Superior temporal gyrus (tissue), 1 donor: Measurements from ENCODE around the gene AGBL1.

Experiments used
- DNase-seq: peaks from one replicate; pipeline ENCODE4 v3.0.0-alpha.2; 2016; ENCODE audit errors: extremely low spot score

The AGBL1 gene

GRCh38 chr15:86163816-86164215 lies 84.1 kb downstream of the AGBL1 start:
- no peak for DNase-seq

GRCh38 chr15:86164232-86164898 lies 84.7 kb downstream of the AGBL1 start:
- DNase-seq: no peak

GRCh38 chr15:86165265-86166211 lies 85.9 kb downstream of the AGBL1 start:
- DNase-seq: no peak

GRCh38 chr15:86167841-86168240 lies 88.2 kb downstream of the AGBL1 start:
- no peak for DNase-seq

- no peak for DNase-seq
Measured at GRCh38 chr15:86178845-86179244, 99.2 kb downstream of the AGBL1 start.

GRCh38 chr15:86183596-86184491 lies 104.2 kb downstream of the AGBL1 start:
- peak; percentile 62 for DNase-seq

GRCh38 chr15:86193716-86194380 lies 114.2 kb downstream of the AGBL1 start:
- DNase-seq: no peak

- no peak for DNase-seq
Measured at GRCh38 chr15:86197770-86198169, 118.1 kb downstream of the AGBL1 start.

- no peak for DNase-seq
Measured at GRCh38 chr15:86199467-86200145, 119.9 kb downstream of the AGBL1 start.

GRCh38 chr15:86201313-86202008 lies 121.8 kb downstream of the AGBL1 start:
- no peak for DNase-seq

GRCh38 chr15:86203462-86203861 lies 123.8 kb downstream of the AGBL1 start:
- DNase-seq: no peak

- no peak for DNase-seq
Measured at GRCh38 chr15:86205096-86205495, 125.4 kb downstream of the AGBL1 start.

- DNase-seq: no peak
Measured at GRCh38 chr15:86213420-86213819, 133.7 kb downstream of the AGBL1 start.

GRCh38 chr15:86213888-86214287 lies 134.2 kb downstream of the AGBL1 start:
- no peak for DNase-seq

- DNase-seq: no peak
Measured at GRCh38 chr15:86221119-86221518, 141.4 kb downstream of the AGBL1 start.

GRCh38 chr15:86229306-86229705 lies 149.6 kb downstream of the AGBL1 start:
- DNase-seq: no peak

- DNase-seq: no peak
Measured at GRCh38 chr15:86229936-86230335, 150.3 kb downstream of the AGBL1 start.

- DNase-seq: peak; percentile 66
Measured at GRCh38 chr15:86231864-86232721, 152.4 kb downstream of the AGBL1 start.

- DNase-seq: no peak
Measured at GRCh38 chr15:86235667-86236066, 156.0 kb downstream of the AGBL1 start.
